Hair follicle dermal papilla cell (primary cell): ENCODE results near the gene OGFRL1. TPM values are rescaled to one million over a fixed set of nuclear protein-coding genes. Genes with fewer than 3 reads are reported as not detected.

Experiments
- total RNA-seq: library from RNA; depleted of rRNA; stranded (reverse); fragments of >200 nt; gene quantifications from 2 replicates; pipeline ENCODE4 v1.2.3, GENCODE V29; 2012

The OGFRL1 gene
- 45.5 and 51.4 TPM in 2 replicates for total RNA-seq

GRCh38 chr6:71288228-71289038, at the start of gene OGFRL1:
OGFRL1 (plus strand) TSS chr6:71288811; CDS start chr6:71288937, 126 bp downstream.

